WTC11 (cell line): ENCODE data around the gene RBFOX1. TPM values are rescaled to one million over a fixed set of nuclear protein-coding genes. Genes with fewer than 3 reads are reported as not detected.

ENCODE experiments used
- ATAC-seq: fragments of 200-7000 bp; cut with Tn5 transposase; 2 replicates; pipeline ENCODE4 v1.10.0; 2021; ENCODE audit warnings: mild to moderate bottlenecking, moderate library complexity
- CTCF ChIA-PET: fragments of 300-600 bp; sonication (Branson Sonifier 250); formaldehyde crosslinking; loops from one replicate; lab custom pipeline; 2021; ENCODE audit warnings: antibody characterized with exemption; lab: Charles Lee
- POLR2A ChIA-PET: fragments of 350-600 bp; sonication (Branson Sonifier 250); formaldehyde crosslinking; loops from one replicate; lab custom pipeline; 2021; ENCODE audit warnings: antibody characterized with exemption; lab: Charles Lee
- DNase-seq: peaks from one replicate; pipeline ENCODE4 v3.0.0; 2021; ENCODE audit warnings: low spot score
- H3K27ac Mint-ChIP-seq: 2 replicates; pipeline ENCODE4 v1.8.0; 2021; ENCODE audit warnings: mixed read lengths
- H3K27me3 Mint-ChIP-seq: 2 replicates; pipeline ENCODE4 v1.8.0; 2021; ENCODE audit warnings: low read depth, mild to moderate bottlenecking, moderate library complexity, mixed read lengths
- H3K36me3 Mint-ChIP-seq: 2 replicates; pipeline ENCODE4 v1.8.0; 2021; ENCODE audit warnings: mixed read lengths
- H3K4me1 Mint-ChIP-seq: 2 replicates; pipeline ENCODE4 v1.8.0; 2022; ENCODE audit warnings: mixed read lengths
- H3K4me3 Mint-ChIP-seq: 2 replicates; pipeline ENCODE4 v1.8.0; 2021; ENCODE audit warnings: mild to moderate bottlenecking, moderate library complexity, mixed read lengths
- H3K9me3 Mint-ChIP-seq: 2 replicates; pipeline ENCODE4 v1.8.0; 2021; ENCODE audit warnings: mixed read lengths
- ATF3 ChIP-seq: sonication (generic); formaldehyde crosslinking; conservative IDR thresholded peaks from 2 replicates; pipeline ENCODE4 v1.8.1; 2022; ENCODE audit warnings: mild to moderate bottlenecking, missing genetic modification reagents
- CBFB ChIP-seq: sonication (generic); formaldehyde crosslinking; IDR thresholded peaks from 2 replicates; pipeline ENCODE4 v1.8.1; 2022; ENCODE audit warnings: mild to moderate bottlenecking, low read depth, missing genetic modification reagents
- CREB1 ChIP-seq: sonication (generic); formaldehyde crosslinking; IDR thresholded peaks from 2 replicates; pipeline ENCODE4 v1.8.0; 2023; ENCODE audit warnings: mild to moderate bottlenecking, missing genetic modification reagents
- CTCF ChIP-seq: fragments of 200-600 bp; IDR thresholded peaks from 2 replicates; pipeline ENCODE4 v1.8.0; 2022; ENCODE audit warnings: antibody characterized with exemption
- E2F5 ChIP-seq: sonication (generic); formaldehyde crosslinking; IDR thresholded peaks from 2 replicates; pipeline ENCODE4 v1.8.1; 2022; ENCODE audit warnings: mild to moderate bottlenecking, moderate library complexity, missing genetic modification reagents
- ERG ChIP-seq: fragments of 250-450 bp; sonication (Bioruptor Pico); IDR thresholded peaks from 2 replicates; pipeline ENCODE4 v1.8.0; 2021; ENCODE audit warnings: mild to moderate bottlenecking
- ESRRA ChIP-seq: sonication (generic); formaldehyde crosslinking; IDR thresholded peaks from 2 replicates; pipeline ENCODE4 v1.8.1; 2022; ENCODE audit warnings: mild to moderate bottlenecking, missing genetic modification reagents, borderline replicate concordance
- FOXP1 ChIP-seq: sonication (generic); formaldehyde crosslinking; IDR thresholded peaks from 2 replicates; pipeline ENCODE4 v1.8.0; 2022; ENCODE audit warnings: missing genetic modification reagents, mild to moderate bottlenecking, moderate library complexity, borderline replicate concordance
- IRF2 ChIP-seq: sonication (generic); formaldehyde crosslinking; IDR thresholded peaks from 2 replicates; pipeline ENCODE4 v1.8.0; 2022; ENCODE audit warnings: low read depth, missing genetic modification reagents, borderline replicate concordance
- KAT7 ChIP-seq: sonication (generic); formaldehyde crosslinking; IDR thresholded peaks from 2 replicates; pipeline ENCODE4 v1.8.1; 2023; ENCODE audit warnings: missing genetic modification reagents, mild to moderate bottlenecking, borderline replicate concordance
- MXD4 ChIP-seq: fragments of 250-450 bp; sonication (Bioruptor Pico); IDR thresholded peaks from 2 replicates; pipeline ENCODE4 v1.8.0; 2021; ENCODE audit warnings: mild to moderate bottlenecking, moderate library complexity, borderline replicate concordance
- SOX15 ChIP-seq: fragments of 250-450 bp; sonication (Bioruptor Pico); IDR thresholded peaks from 2 replicates; pipeline ENCODE4 v1.9.0; 2021; ENCODE audit warnings: mild to moderate bottlenecking
- TEAD1 ChIP-seq: sonication (generic); formaldehyde crosslinking; IDR thresholded peaks from 2 replicates; pipeline ENCODE4 v1.8.0; 2022; ENCODE audit warnings: mild to moderate bottlenecking, missing genetic modification reagents
- ZBTB21 ChIP-seq: sonication (generic); formaldehyde crosslinking; IDR thresholded peaks from 2 replicates; pipeline ENCODE4 v1.8.1; 2023; ENCODE audit warnings: mild to moderate bottlenecking, missing genetic modification reagents, borderline replicate concordance
- ZNF138 ChIP-seq: sonication (generic); formaldehyde crosslinking; conservative IDR thresholded peaks from 2 replicates; pipeline ENCODE4 v1.8.1; 2022; ENCODE audit warnings: mild to moderate bottlenecking, moderate library complexity, missing genetic modification reagents
- ZNF263 ChIP-seq: sonication (generic); formaldehyde crosslinking; IDR thresholded peaks from 2 replicates; pipeline ENCODE4 v1.8.1; 2022; ENCODE audit warnings: low read depth, mild to moderate bottlenecking, moderate library complexity, missing genetic modification reagents
- ZNF416 ChIP-seq: fragments of 250-450 bp; sonication (Bioruptor Pico); IDR thresholded peaks from 2 replicates; pipeline ENCODE4 v1.9.0; 2021; ENCODE audit warnings: mild to moderate bottlenecking, inconsistent platforms
- total RNA-seq: library from RNA; stranded (reverse); gene quantifications from 3 replicates; pipeline ENCODE4 v1.2.3, GENCODE V29; 2021
- TF ChIP-seq, protein P1 (sequence below): sonication (generic); formaldehyde crosslinking; IDR thresholded peaks from 2 replicates; pipeline ENCODE4 v1.8.1; 2023; ENCODE audit warnings: mild to moderate bottlenecking, moderate library complexity, missing genetic modification reagents
- TF ChIP-seq, protein P2 (sequence below): sonication (generic); formaldehyde crosslinking; IDR thresholded peaks from 2 replicates; pipeline ENCODE4 v1.8.1; 2022; ENCODE audit warnings: low read depth, mild to moderate bottlenecking, moderate library complexity, missing genetic modification reagents, borderline replicate concordance
- TF ChIP-seq, protein P3 (sequence below): sonication (generic); formaldehyde crosslinking; IDR thresholded peaks from 2 replicates; pipeline ENCODE4 v1.8.0; 2022; ENCODE audit warnings: mild to moderate bottlenecking, missing genetic modification reagents

Gene RBFOX1
- total RNA-seq, 1 experiment from 2014 or later, result 1.1 TPM

DNA sequence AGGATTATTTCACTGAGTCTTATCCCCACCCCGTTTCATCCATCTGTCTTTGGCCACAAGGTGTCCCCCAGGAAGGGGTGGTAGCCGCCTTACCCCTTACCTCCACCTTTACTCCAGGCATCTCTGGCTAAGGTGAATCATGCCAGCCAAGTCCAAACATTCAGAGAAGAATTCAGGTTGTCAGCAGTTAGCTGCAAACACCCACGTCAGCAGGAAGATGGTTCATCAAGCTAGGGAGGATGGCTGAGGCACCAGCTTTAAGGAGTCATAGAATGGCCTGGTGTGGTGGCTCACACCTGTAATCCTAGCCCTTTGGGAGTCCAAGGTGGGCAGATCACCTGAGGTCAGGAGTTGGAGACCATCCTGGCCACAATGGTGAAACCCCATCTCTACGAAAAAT is 61.0 kb downstream of the RBFOX1 start:
- H3K36me3 Mint-ChIP-seq, result peaks cover 87% of the 10 kb centered on the region
- DNase-seq, result no peak
- no peak overlapping the region for H3K4me3 Mint-ChIP-seq
- peaks cover 7% of the 10 kb centered on the region for H3K27me3 Mint-ChIP-seq
- ATAC-seq, result no peak
- H3K9me3 Mint-ChIP-seq, result peaks cover 96% of the 10 kb centered on the region
- no peak overlapping the region for H3K27ac Mint-ChIP-seq
- ChIA-PET CTCF (no interaction called here), POLR2A (no interaction called here)
- TF ChIP-seq TEAD1, result no peak
- TF ChIP-seq ERG (CRISPR knock-in tag), result no peak
- TF ChIP-seq, protein P1, sequence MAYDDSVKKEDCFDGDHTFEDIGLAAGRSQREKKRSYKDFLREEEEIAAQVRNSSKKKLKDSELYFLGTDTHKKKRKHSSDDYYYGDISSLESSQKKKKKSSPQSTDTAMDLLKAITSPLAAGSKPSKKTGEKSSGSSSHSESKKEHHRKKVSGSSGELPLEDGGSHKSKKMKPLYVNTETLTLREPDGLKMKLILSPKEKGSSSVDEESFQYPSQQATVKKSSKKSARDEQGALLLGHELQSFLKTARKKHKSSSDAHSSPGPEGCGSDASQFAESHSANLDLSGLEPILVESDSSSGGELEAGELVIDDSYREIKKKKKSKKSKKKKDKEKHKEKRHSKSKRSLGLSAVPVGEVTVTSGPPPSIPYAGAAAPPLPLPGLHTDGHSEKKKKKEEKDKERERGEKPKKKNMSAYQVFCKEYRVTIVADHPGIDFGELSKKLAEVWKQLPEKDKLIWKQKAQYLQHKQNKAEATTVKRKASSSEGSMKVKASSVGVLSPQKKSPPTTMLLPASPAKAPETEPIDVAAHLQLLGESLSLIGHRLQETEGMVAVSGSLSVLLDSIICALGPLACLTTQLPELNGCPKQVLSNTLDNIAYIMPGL (CRISPR knock-in tag), result no peak
- TF ChIP-seq ZNF138 (CRISPR knock-in tag), result no peak
- no peak for TF ChIP-seq ESRRA (CRISPR knock-in tag)
- TF ChIP-seq IRF2 (CRISPR knock-in tag), result no peak
- no peak for TF ChIP-seq CBFB (CRISPR knock-in tag)
- TF ChIP-seq ATF3 (CRISPR knock-in tag), result no peak
- no peak for TF ChIP-seq CREB1 (CRISPR knock-in tag)
- TF ChIP-seq, protein P2, sequence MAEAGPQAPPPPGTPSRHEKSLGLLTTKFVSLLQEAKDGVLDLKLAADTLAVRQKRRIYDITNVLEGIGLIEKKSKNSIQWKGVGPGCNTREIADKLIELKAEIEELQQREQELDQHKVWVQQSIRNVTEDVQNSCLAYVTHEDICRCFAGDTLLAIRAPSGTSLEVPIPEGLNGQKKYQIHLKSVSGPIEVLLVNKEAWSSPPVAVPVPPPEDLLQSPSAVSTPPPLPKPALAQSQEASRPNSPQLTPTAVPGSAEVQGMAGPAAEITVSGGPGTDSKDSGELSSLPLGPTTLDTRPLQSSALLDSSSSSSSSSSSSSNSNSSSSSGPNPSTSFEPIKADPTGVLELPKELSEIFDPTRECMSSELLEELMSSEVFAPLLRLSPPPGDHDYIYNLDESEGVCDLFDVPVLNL, result no peak
- TF ChIP-seq ZBTB21, result no peak
- TF ChIP-seq, protein P3, sequence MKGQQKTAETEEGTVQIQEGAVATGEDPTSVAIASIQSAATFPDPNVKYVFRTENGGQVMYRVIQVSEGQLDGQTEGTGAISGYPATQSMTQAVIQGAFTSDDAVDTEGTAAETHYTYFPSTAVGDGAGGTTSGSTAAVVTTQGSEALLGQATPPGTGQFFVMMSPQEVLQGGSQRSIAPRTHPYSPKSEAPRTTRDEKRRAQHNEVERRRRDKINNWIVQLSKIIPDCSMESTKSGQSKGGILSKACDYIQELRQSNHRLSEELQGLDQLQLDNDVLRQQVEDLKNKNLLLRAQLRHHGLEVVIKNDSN (CRISPR knock-in tag), result no peak
- TF ChIP-seq ZNF416 (CRISPR knock-in tag), result no peak
- TF ChIP-seq E2F5, result no peak
- no peak for TF ChIP-seq ZNF263 (CRISPR knock-in tag)
- TF ChIP-seq CTCF, result no peak
- TF ChIP-seq SOX15 (CRISPR knock-in tag), result no peak
- TF ChIP-seq MXD4 (CRISPR knock-in tag), result no peak
- no peak for TF ChIP-seq FOXP1
- TF ChIP-seq KAT7 (CRISPR knock-in tag), result no peak
- H3K4me1 Mint-ChIP-seq, result no peaks in the 10 kb centered on the region
